Measurements from ENCODE around the gene USP6.
"Not testable (repeated sequence)": the region's sequence is repeated elsewhere in the genome, so short reads cannot be mapped to it uniquely, and the experiment has no call there.

Gene USP6

GRCh38 chr17:5136580-5137412 lies 21.0 kb downstream of the USP6 start:
- not testable (repeated sequence) for DNase-seq

- not testable (repeated sequence) for DNase-seq
Observed at GRCh38 chr17:5137511-5138197, 21.8 kb downstream of the USP6 start.

GRCh38 chr17:5138198-5138544 lies 22.3 kb downstream of the USP6 start:
- DNase-seq: not testable (repeated sequence)

- no peak for DNase-seq
Observed at GRCh38 chr17:5138616-5139457, 23.0 kb downstream of the USP6 start.

GRCh38 chr17:5139458-5139732 lies 23.6 kb downstream of the USP6 start:
- no peak for DNase-seq

GRCh38 chr17:5142877-5143276 lies 27.0 kb downstream of the USP6 start:
- DNase-seq: not testable (repeated sequence)

- not testable (repeated sequence) for DNase-seq
Observed at GRCh38 chr17:5146122-5146521, 30.3 kb downstream of the USP6 start.

- DNase-seq: not testable (repeated sequence)
Observed at GRCh38 chr17:5160702-5161101, 44.9 kb downstream of the USP6 start.

- not testable (repeated sequence) for DNase-seq
Observed at GRCh38 chr17:5161793-5162192, 46.0 kb downstream of the USP6 start.

GRCh38 chr17:5164436-5164835 lies 48.6 kb downstream of the USP6 start:
- DNase-seq: no peak

GRCh38 chr17:5165791-5166564 lies 50.1 kb downstream of the USP6 start:
- DNase-seq: not testable (repeated sequence)

GRCh38 chr17:5175027-5175426 lies 59.2 kb downstream of the USP6 start:
- DNase-seq: not testable (repeated sequence)

GRCh38 chr17:5179003-5179402 lies 63.2 kb downstream of the USP6 start:
- no peak for DNase-seq

- no peak for DNase-seq
Observed at GRCh38 chr17:5181509-5182305, 65.9 kb downstream of the USP6 start.

- DNase-seq: no peak
Observed at GRCh38 chr17:5182597-5183409, 67.0 kb downstream of the USP6 start.

GRCh38 chr17:5183410-5183793 lies 67.6 kb downstream of the USP6 start:
- DNase-seq: no peak

- DNase-seq: peak; percentile 76
Observed at GRCh38 chr17:5184288-5184687, 68.5 kb downstream of the USP6 start.

GRCh38 chr17:5191541-5192417 lies 75.9 kb downstream of the USP6 start, which contains the start of gene ZNF594:
ZNF594 (minus strand) TSS chr17:5191868; CDS start chr17:5184256, 7,612 bp downstream.
- peak; percentile 87 for DNase-seq

GRCh38 chr17:5194346-5194745 lies 78.5 kb downstream of the USP6 start:
- no peak for DNase-seq

- DNase-seq: no peak
Observed at GRCh38 chr17:5198472-5198871, 82.6 kb downstream of the USP6 start.

Measured in NK-92 treated with Interleukin-12 subunit alpha and Interleukin-12 subunit beta, amount 100 ng/mL, for 24 hours (cell line).